Activated CD8-positive, alpha-beta memory T cell treated with anti-CD3 and anti-CD28 coated beads, Interleukin-2, amount 50 U/mL, for 24 hours (primary cell): ENCODE results near the gene GARS1.
A peak's percentile ranks its signal among the peaks of the same experiment; 100 is the strongest.
"Not testable (repeated sequence)": the region's sequence is repeated elsewhere in the genome, so short reads cannot be mapped to it uniquely, and the experiment has no call there.

Experiments
- DNase-seq: peaks from one replicate; pipeline ENCODE4 v3.0.0-alpha.2; 2020; ENCODE audit errors: extremely low read depth

GARS1 gene, protein sequence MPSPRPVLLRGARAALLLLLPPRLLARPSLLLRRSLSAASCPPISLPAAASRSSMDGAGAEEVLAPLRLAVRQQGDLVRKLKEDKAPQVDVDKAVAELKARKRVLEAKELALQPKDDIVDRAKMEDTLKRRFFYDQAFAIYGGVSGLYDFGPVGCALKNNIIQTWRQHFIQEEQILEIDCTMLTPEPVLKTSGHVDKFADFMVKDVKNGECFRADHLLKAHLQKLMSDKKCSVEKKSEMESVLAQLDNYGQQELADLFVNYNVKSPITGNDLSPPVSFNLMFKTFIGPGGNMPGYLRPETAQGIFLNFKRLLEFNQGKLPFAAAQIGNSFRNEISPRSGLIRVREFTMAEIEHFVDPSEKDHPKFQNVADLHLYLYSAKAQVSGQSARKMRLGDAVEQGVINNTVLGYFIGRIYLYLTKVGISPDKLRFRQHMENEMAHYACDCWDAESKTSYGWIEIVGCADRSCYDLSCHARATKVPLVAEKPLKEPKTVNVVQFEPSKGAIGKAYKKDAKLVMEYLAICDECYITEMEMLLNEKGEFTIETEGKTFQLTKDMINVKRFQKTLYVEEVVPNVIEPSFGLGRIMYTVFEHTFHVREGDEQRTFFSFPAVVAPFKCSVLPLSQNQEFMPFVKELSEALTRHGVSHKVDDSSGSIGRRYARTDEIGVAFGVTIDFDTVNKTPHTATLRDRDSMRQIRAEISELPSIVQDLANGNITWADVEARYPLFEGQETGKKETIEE

DNA sequence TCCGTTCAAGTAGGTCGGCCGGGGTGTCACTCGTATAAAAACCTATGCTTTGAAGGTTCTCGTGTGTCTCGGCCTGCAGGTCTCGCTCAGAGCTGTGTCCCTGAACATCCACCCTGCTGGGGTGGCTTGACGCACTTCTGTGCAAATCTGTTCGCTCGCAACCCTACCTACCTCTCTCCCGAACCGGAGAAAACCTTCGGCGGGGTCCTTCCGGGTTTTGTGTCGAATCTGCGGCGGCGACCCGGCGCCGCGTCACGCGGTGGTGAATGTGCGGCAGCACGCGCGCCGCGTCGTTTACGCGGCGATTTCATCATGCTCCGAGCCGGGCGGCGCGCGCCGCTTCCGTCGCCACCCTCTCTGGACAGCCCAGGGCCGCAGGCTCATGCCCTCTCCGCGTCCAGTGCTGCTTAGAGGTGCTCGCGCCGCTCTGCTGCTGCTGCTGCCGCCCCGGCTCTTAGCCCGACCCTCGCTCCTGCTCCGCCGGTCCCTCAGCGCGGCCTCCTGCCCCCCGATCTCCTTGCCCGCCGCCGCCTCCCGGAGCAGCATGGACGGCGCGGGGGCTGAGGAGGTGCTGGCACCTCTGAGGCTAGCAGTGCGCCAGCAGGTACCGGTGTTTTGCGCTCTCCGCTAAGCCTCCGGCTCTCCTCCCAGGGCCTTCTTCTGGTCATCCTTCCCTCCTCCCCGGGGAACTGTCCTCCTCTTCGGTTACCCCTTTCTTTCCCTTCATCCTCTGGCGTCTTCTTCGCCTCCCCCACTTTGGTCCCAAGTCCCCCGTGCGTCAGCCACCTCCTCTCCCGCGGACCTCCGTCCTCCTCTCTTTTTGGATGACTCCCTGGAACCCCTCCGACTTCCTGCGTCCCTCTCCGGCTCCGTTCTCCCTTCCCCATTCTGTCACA lies at the start of gene GARS1:
Gene GARS1 (plus strand): TSS at position 339 of the 896 bp plus-strand sequence. CDS start 44 bp downstream, at position 383.
- DNase-seq: peak; percentile 69

DNA sequence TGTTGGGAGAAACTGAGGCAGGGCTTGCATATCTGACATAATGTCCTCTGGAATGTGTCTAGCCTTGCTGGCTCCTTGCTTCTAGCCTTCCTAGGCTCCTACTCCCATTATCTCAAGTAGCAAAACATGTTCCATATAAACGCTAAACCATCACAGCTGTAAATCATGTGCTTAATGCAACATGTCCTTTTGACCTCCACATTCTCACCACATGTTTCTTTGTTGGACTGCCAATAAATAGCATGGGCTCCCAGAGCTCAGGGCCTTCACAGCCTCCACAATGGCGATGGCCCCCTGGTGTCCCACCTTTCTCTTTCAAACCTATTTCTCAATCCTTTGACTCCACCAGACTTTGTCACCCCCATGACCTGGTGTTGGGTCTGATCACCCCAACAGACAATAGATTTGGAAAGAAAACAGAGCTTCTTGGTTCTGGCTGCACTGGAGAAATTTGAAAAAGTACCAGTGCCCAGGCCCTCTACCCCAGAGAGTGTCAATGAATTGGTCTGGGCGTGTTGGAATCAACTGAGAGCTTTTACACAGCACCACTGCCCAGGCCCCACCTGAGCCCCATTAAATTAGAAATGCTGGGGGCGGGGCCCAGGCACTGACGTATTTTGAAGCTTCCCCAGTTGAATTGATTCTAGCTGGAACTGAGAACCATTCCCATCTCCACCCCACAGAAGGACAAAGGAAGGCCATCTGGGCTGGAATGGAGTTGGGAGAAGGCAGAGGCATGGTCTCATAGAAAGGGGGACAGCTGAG lies 48.7 kb upstream of the GARS1 start:
- no peak for DNase-seq

DNA sequence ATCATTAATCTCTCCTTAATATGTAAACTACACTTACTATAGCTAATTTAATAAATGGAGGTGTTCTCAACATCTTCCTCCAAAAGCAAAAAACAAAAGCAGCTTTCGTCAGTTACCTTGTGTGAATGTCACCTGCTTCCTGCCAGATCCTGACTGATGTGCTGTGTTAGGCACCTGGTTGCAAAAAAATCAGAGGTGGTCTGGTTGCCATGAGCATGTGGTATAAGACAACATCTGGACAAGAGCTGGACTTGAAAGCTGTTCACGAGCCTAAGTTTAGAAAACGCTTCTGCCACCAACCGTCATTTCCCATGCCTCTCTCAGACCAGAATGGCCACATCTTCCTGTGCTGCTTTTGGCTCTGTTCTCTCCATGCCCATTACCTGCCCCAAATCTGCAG lies 48.1 kb upstream of the GARS1 start:
- no peak for DNase-seq

DNA sequence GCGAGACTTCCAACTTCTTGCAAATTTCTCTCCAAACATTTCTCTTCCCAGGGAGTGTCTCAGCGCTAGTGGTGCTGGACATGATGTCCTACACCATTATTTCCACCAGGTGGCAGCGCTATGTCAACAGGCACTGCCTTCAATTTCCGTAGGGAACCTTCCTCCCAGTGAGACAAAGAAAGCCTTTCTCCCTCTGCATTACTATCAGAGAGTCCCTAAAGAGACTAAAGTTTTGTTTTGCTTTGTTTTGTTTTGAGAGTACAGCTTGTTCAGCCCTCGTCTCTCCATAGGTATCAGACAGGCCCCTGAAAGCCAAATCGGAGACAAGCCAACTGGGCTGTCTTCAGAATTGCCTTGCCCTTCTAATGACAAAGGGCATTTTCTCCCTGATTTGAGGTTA lies 45.8 kb upstream of the GARS1 start:
- no peak for DNase-seq

DNA sequence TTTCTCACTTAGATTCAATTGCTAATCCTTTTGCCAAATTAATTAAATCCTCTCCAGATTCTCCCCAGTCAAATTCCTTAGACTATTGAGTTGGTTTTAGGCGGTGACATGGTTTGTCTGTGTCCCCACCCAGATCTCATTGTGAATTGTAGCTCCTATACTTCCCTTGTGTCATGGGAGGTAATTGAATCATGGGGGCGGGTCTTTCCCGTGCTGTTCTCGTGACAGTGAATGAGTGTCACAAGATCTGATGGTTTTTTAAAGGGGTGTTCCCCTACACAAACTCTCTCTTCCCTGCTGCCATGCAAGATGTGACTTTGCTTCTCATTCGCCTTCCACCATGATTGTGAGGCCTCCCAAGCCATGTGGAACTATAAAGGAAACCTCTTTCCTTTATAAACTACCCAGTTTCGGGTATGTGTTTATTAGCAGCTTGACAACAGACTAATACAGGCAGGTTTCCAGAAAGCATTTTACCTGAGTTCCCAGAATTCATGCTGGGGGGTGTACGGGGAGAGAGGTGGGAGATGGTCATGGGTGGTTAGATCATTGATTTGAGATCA lies 44.7 kb upstream of the GARS1 start:
- no peak for DNase-seq

DNA sequence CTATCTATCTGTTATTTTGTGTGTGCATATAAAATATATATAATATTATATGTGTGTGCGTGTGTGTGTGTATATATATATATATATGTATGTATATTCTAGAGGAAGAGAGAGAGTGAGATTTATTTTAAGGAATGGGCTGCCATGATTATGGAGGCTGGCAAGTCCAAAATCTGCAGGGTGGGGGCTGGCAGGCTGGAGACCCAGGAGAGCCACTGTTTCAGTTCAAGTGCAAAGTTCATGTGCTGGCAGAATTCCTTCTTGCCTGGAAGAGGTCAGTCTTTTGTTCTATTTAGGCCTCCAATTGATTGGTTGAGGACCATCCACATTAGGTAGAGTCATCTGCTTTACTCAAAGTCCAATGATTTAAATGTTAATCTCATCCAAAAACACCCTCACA lies 42.3 kb upstream of the GARS1 start:
- no peak for DNase-seq

DNA sequence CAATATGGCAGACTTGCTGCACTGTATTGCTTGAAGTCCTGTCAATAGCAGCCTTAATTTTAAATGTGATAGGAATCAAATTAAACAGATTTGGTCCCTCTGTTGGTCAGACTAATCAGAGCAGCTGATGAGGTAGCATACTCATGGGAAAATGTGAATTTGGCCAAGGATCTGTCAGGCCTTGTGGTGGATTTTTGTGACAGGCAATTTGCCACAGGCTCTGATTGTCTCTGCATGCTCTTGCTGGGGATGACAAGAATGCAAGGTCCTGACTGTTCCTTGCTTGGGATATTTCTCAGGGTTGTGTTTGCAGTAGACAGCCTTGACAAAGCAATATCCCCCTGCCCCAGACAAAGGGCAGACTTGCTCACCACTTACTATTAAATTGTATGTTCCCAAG lies 41.5 kb upstream of the GARS1 start:
- no peak for DNase-seq

DNA sequence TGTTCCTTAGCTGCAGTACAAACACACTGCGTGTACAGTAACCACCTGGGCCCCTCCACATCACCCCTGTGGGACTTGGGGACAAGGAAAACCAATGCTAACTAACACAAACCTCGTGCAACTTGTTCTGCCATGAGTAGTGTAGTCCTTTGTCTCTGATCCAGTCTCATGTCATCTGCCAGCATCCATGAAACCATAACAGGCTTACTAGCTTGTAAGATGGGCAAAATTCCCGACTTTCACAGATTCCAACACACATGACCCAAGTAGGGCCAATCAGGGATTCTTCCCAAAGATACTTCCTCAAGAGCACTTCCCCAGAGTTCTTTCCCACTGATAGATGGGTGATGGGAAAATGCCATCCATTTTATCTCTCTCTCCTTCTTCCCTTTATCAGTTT lies 41.1 kb upstream of the GARS1 start:
- DNase-seq: no peak

DNA sequence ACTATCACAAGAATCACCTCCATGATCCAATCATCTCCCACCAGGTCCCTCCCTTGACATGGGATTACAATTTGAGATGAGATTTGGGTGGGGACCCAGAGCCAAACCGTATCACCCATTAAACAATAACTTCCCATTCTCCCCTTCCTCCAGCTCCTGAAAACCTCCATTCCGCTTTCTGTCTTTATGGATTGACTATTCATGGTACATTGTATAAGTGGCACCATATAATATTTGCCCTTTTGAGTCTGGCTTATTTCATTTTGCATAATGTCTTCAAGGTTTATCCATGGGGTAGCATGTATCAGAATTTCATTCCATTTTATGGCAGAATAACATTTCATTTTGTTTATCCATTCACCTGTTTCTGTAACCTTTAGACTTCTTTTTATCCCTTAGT lies 39.2 kb upstream of the GARS1 start:
- no peak for DNase-seq

DNA sequence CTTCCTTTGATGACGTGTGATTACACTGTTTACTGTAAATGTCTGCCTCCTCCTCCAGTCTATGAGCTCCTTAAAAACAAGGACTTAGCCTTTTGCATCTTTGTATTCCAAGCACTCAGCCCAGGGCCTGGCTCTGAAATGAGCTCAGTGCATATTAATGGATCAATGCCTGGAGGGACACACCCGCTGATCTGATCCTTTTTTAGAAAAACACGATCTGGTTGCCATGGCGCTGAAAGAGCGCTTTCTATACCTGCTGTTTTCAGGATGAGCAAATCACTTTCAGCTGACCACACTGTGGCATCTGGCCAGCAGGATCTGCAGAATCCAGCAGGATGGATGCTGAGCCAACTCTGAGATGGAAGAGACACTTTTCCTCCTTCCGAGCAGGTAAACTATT lies 37.8 kb upstream of the GARS1 start:
- no peak for DNase-seq

DNA sequence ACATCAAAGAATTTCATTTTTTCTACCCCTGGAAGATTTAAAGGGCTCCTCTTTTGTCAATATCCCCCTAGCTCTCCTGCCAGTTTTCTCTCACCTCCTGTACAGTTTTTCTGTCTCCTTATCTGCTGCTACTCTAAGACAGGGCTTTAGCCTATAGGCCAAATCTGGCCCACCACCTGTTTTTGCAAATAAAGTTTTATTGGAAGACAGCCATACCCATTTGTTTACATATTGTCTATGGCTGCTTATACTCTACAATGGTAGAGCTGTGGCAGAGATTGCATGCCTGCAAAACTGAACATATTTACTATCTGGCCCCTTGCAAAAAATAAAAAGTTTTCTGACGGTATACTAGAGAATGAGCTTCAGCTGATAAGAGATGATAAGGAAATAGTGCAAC lies 37.4 kb upstream of the GARS1 start:
- no peak for DNase-seq

DNA sequence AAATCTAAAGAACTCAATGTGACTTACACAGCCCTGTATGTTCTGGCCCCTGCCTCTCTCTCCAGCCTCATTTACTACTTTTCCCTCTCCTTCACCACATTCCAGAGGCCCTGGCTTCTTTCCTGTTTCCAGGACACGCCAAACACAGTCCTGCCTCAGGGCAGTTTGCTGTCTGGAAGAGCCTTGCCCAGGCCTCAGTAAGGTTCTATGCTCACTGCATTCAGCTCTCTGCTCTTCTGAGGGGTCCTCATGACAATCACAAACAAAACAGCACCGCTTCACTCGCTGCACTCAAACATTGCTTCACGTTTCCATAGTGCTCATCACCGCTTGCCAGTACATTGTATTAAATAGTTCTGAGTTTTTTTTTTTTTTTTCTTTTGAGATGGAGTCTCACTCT lies 35.1 kb upstream of the GARS1 start:
- DNase-seq: no peak

DNA sequence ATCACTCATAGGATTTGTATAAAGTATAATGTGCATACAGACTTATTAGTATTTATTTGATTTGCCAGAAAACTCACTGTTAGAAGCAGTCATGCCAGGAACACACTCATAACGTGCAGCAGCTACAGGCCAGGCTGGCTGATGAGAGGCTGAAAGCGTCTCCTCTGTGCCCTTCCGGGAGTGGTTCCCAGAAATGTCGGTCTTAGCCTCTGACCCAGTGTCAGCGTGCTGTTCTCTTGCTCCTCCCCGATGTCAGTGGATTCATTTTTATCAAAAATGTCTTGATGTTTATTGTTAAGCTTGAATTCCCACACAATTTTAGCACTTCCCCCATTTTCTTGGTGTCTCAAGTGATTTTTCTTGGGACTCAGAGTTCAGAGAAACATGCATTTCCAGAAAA lies 33.3 kb upstream of the GARS1 start:
- DNase-seq: no peak

DNA sequence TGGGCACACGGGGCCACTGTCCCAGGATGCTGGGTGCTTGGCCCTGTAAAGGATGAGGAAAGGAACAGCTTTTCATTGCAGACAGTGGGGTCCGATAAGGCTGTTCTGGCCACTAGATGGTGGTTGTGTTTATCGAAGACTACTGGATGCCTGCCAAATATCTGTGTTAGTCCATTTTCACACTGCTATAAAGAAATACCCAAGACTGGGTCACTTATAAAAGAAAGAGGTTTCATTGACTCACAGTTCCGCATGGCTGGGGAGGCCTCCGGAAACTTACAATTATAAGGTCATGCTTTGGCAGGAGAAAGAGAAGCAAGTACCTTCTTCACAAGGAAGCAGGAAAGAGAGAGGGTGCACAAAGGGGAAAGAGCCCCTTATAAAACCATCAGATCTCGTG lies 32.2 kb upstream of the GARS1 start:
- no peak for DNase-seq

DNA sequence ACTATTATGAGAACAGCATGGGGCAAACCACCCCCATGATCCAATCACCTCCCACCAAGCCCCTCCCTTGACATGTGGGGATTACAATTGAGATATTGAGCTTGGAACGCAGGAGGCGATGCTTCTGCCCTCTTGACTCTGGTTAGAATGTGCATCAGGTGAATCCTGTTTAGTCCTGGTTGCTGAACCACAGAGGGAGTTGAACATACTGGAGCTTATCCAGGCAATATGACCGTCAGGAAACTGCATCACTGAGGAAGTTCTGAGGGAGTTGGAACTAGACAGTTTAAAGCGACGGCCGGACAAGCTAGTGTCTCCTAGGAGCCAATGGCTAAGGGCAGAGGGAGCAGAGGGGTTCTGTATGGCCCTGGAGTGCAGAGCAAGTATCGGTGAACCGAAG lies 31.8 kb upstream of the GARS1 start:
- DNase-seq: no peak

DNA sequence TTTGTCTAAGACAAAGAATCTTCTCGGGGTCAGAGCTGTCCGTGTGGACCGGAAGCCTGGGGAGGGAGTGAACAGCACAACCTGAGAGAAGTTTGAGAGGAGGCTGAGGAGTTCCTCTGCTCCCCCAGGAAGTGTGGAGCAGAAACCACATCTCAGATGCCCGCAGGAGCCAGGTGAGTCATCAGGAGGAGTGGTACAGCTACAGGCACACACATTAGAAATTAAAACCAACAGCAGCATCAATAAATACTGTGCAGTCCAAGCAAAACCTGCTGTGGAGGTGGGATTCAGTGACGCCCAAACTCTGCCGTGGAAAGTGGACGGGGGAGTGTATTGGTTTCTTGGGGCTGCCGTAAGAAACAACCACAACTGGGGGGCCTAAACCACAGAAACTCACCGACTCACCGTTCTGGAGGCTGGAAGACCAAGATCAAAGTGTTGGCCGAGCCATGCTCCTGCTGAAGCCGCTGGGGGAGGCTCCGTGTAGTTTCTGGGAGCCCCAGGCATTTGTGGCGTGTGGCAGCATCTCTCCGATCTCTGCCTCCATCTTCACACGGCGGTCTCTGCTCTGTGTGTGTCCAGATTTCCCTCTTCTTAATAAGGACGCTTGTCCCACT lies 31.2 kb upstream of the GARS1 start:
- DNase-seq: no peak

DNA sequence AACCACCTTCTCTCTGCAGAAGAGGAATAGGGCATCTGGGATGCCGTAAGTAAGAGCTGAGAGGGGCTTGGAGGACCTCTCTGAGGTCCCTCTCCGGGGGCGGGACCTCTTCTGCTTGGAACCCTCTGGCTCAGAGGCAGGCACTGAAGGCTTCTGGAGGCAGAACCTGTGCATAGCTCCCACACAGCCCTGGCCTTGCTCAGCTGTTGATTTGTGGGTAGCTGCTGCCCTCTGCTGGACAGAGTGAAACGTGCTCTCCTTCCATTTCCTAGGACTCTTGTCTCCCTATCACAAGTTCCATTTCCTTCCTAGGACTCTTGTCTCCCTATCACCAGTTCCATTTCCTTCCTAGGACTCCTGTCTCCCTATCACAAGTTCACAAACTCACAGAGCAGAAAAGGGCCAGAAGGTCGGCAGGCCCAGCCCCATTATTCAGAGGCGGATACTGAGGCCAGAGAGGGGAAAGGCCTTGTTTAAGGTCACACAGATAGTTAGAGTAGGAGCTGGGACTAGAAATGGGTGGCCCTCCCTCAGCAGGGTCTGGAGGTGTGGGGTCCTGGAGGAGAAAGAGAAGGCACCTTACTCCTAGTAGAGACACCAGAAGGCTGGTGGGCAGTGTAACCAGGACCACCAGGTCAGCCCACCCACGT lies 30.3 kb upstream of the GARS1 start:
- DNase-seq: peak; percentile 48

DNA sequence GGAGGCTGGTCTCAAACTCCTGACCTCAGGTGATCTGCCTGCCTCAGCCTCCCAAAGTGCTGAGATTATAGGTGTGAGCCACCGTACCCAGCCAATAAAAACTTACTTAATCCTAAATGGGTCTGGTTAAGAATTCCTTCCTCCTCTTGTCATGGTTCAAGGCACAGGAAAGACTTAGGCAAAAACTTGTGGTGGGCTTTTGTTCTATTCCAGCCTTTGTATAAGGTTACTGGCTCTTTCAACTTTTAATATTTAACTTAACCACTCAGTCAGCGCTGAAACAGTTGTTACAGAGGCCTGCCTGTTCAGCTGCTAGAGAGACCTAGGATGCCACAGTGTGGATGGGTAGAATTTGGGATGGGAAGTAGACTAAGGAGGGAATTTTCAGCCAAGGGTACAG lies 28.1 kb upstream of the GARS1 start:
- no peak for DNase-seq

DNA sequence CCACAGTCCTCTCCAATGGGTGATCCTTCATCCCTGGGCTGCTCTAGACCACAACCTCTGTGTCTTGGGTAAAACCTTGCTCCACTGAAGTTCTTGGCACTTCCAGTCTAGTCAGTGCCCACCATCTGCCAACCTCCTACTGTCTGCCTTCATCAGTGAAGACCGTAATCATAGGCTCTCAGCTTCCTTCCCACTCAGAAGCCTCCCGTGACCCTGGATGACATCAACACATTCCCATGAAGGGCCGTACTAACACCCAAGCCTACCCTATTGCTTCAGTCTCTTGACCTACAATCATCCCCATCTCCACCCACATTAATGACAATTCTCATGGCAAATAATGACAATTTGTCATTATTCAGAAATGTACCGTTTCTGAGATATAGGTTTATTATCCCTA lies 27.6 kb upstream of the GARS1 start:
- no peak for DNase-seq

DNA sequence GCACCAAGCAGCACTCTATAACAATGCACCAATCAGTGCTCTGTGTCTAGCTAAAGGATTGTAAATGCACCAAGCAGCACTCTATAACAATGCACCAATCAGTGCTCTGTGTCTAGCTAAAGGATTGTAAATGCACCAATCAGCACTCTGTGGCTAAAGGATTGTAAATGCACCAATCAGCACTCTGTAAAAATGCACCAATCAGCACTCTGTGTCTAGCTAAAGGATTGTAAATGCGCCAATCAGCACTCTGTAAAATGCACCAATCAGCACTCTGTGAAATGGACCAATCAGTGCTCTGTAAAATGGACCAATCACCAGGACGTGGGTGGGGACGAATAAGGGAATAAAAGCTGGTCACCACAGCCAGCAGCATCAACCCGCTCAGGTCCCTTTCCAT lies 24.4 kb upstream of the GARS1 start:
- not testable (repeated sequence) for DNase-seq
